ENCODE measurements around the gene SMYD3. TPM values are rescaled to one million over a fixed set of nuclear protein-coding genes. Genes with fewer than 3 reads are reported as not detected.

The SMYD3 gene
- total RNA-seq, 1 experiment from 2014 or later = 25.5 TPM

DNA sequence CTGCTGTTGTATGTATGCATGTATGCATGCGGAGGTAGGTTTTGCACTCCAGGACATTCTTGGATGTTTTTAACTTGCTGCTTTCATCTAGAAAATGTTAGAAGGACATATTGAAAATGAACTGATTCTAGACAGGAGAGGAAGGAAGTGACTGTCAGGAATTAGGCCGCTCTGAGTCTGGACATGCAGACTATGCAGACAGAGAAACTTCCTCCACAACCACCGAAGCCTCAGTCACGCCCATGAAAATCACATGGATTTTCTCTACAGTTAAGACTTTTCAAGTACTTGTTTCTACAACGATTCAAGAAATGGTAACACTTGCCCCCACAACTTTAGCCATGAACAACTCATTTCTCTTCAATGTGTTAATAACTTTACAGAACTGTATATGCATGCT lies 211.1 kb downstream of the SMYD3 start:
- no peak for DNase-seq
- no peaks in the 10 kb centered on the region for H3K27me3 Mint-ChIP-seq (ENCODE audit: low read depth)
- H2BK5ac ChIP-seq (ENCODE audit: insufficient read length, low read length) = no peak overlapping the region
- no peak overlapping the region for H2BK120ac ChIP-seq (ENCODE audit: low read depth, low read length, poor library complexity, severe bottlenecking)
- H3K4me3 Mint-ChIP-seq = no peak overlapping the region
- H3K79me2 ChIP-seq (ENCODE audit: insufficient read depth, low read length) = no peaks in the 10 kb centered on the region
- H3K79me1 ChIP-seq (ENCODE audit: insufficient read depth, low read depth, low read length, poor library complexity, severe bottlenecking) = no peaks in the 10 kb centered on the region
- no peak overlapping the region for H2BK15ac ChIP-seq (ENCODE audit: low read depth, low read length)
- H3K27ac Mint-ChIP-seq = no peak overlapping the region; a peak in 1 of 7 replicates
- H3T11ph ChIP-seq (ENCODE audit: low read length) = no peak overlapping the region
- H3K56ac ChIP-seq (ENCODE audit: insufficient read length, low read depth, low read length) = no peak overlapping the region
- no peak overlapping the region for H2BK20ac ChIP-seq (ENCODE audit: low read depth, low read length, poor library complexity, severe bottlenecking)
- no peak overlapping the region for H4K5ac ChIP-seq (ENCODE audit: insufficient read length, low read depth, low read length)
- no peak overlapping the region for H3K9ac ChIP-seq (ENCODE audit: extremely low read depth, insufficient read length, low read length)
- no CpG with 5 or more reads among the region's 5 CpGs for WGBS (ENCODE audit: extremely low coverage, insufficient read length, low lambda C conversion rate)
- no peaks in the 10 kb centered on the region for H3K9me3 Mint-ChIP-seq
- H4K91ac ChIP-seq (ENCODE audit: insufficient read length, low read depth, low read length) = no peak overlapping the region
- no peaks in the 10 kb centered on the region for H3K23me2 ChIP-seq (ENCODE audit: insufficient read length, low read depth, low read length, poor library complexity, severe bottlenecking)
- TF ChIP-seq, protein P1, sequence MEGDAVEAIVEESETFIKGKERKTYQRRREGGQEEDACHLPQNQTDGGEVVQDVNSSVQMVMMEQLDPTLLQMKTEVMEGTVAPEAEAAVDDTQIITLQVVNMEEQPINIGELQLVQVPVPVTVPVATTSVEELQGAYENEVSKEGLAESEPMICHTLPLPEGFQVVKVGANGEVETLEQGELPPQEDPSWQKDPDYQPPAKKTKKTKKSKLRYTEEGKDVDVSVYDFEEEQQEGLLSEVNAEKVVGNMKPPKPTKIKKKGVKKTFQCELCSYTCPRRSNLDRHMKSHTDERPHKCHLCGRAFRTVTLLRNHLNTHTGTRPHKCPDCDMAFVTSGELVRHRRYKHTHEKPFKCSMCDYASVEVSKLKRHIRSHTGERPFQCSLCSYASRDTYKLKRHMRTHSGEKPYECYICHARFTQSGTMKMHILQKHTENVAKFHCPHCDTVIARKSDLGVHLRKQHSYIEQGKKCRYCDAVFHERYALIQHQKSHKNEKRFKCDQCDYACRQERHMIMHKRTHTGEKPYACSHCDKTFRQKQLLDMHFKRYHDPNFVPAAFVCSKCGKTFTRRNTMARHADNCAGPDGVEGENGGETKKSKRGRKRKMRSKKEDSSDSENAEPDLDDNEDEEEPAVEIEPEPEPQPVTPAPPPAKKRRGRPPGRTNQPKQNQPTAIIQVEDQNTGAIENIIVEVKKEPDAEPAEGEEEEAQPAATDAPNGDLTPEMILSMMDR (conservative IDR thresholded peaks at IDR 0.05) = no peak
- no peak overlapping the region for H4K8ac ChIP-seq (replicated peaks; ENCODE audit: insufficient read length, low read depth, low read length)
- no peak overlapping the region for H2AK5ac ChIP-seq (ENCODE audit: insufficient read length, low read length)
- H3K4me2 ChIP-seq (ENCODE audit: insufficient read depth, insufficient read length, low read length) = no peak overlapping the region
- no peaks in the 10 kb centered on the region for H3K36me3 Mint-ChIP-seq (ENCODE audit: insufficient read depth in 1 of 3, low read depth in 3 of 3)
- H3K9me3 ChIP-seq (ENCODE audit: control insufficient read depth, low read depth, low read length) = no peaks in the 10 kb centered on the region
- H2AFZ ChIP-seq (ENCODE audit: low read length) = no peak overlapping the region
- H3K27me3 ChIP-seq (ENCODE audit: insufficient read depth, low read length) = no peaks in the 10 kb centered on the region
- H3K4me1 ChIP-seq (ENCODE audit: insufficient read depth, low read length) = peaks cover 4% of the 10 kb centered on the region
- H2BK12ac ChIP-seq (ENCODE audit: insufficient read length, low read depth, low read length) = no peak overlapping the region
- H3K27ac ChIP-seq (ENCODE audit: insufficient read length, low read depth, low read length) = no peak overlapping the region
- no peak overlapping the region for H3K18ac ChIP-seq (ENCODE audit: insufficient read length, low read depth, low read length)
- no peak overlapping the region for H3K23ac ChIP-seq (ENCODE audit: insufficient read length, low read depth, low read length)
- H3K14ac ChIP-seq (ENCODE audit: insufficient read depth, low read length) = no peak overlapping the region
- H3K4ac ChIP-seq (ENCODE audit: low read depth, low read length) = no peak overlapping the region
- no peaks in the 10 kb centered on the region for H4K20me1 ChIP-seq (ENCODE audit: control insufficient read depth, insufficient read depth, insufficient read length)
- peaks cover 16 to 17% of the 10 kb centered on the region in 2 experiments for H3K4me1 Mint-ChIP-seq

Measured in H9 (cell line).